Type B pancreatic cell (in vitro differentiated cells): ENCODE measurements around the gene DAZAP1. TPM values are rescaled to one million over a fixed set of nuclear protein-coding genes. Genes with fewer than 3 reads are reported as not detected.

Experiments
- DNase-seq: peaks from one replicate; pipeline ENCODE4 v3.0.0; 2021; ENCODE audit warnings: mixed read lengths; ENCODE audit not compliant: unreplicated experiment; ENCODE audit errors: extremely low spot score
- H3K27ac Mint-ChIP-seq: 2 replicates; pipeline ENCODE4 v1.8.0; 2021; ENCODE audit warnings: mild to moderate bottlenecking, mixed read lengths
- H3K27me3 Mint-ChIP-seq: 2 replicates; pipeline ENCODE4 v1.8.0; 2021; ENCODE audit warnings: mixed read lengths
- H3K36me3 Mint-ChIP-seq: 2 replicates; pipeline ENCODE4 v1.8.0; 2021; ENCODE audit warnings: mixed read lengths
- H3K4me1 Mint-ChIP-seq: one replicate; pipeline ENCODE4 v1.8.0; 2021; ENCODE audit warnings: mixed read lengths; ENCODE audit not compliant: unreplicated experiment
- H3K4me3 Mint-ChIP-seq: 2 replicates; pipeline ENCODE4 v1.8.0; 2021; ENCODE audit warnings: mild to moderate bottlenecking, mixed read lengths
- H3K9me3 Mint-ChIP-seq: 2 replicates; pipeline ENCODE4 v1.8.0; 2021; ENCODE audit warnings: mixed read lengths
- total RNA-seq: library from RNA; stranded (reverse); gene quantifications from 2 replicates; pipeline ENCODE4 v1.2.1, GENCODE V29; 2021; ENCODE audit warnings: low replicate concordance
- TF ChIP-seq, protein P1 (sequence below): fragments of 200-600 bp; sonication (generic); conservative IDR thresholded peaks from 2 replicates; pipeline ENCODE4 v1.5.0; 2021; ENCODE audit warnings: antibody characterized with exemption, mild to moderate bottlenecking

Gene DAZAP1
- total RNA-seq, 1 donor from 2014 or later, result 124 TPM

DNA sequence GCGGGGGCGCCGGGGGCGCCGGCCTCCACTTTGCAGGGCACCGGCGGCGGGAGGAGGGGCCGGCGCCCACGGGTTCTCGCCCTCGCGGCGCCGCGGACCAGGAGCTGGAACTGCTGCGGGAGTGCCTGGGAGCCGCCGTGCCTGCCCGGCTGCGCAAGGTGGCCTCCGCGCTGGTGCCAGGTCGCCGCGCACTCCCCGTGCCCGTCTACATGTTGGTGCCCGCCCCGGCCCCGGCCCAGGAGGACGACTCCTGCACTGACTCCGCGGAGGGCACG is 59.8 kb downstream of the DAZAP1 start:
- Mint-ChIP-seq H3K4me3 (no peak overlapping the region), H3K9me3 (no peaks in the 10 kb centered on the region), H3K36me3 (no peaks in the 10 kb centered on the region), H3K4me1 (no peaks in the 10 kb centered on the region), H3K27me3 (peaks cover 28% of the 10 kb centered on the region), H3K27ac (no peak overlapping the region)
- TF ChIP-seq, protein P1, sequence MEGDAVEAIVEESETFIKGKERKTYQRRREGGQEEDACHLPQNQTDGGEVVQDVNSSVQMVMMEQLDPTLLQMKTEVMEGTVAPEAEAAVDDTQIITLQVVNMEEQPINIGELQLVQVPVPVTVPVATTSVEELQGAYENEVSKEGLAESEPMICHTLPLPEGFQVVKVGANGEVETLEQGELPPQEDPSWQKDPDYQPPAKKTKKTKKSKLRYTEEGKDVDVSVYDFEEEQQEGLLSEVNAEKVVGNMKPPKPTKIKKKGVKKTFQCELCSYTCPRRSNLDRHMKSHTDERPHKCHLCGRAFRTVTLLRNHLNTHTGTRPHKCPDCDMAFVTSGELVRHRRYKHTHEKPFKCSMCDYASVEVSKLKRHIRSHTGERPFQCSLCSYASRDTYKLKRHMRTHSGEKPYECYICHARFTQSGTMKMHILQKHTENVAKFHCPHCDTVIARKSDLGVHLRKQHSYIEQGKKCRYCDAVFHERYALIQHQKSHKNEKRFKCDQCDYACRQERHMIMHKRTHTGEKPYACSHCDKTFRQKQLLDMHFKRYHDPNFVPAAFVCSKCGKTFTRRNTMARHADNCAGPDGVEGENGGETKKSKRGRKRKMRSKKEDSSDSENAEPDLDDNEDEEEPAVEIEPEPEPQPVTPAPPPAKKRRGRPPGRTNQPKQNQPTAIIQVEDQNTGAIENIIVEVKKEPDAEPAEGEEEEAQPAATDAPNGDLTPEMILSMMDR, result no peak
- no peak for DNase-seq

DNA sequence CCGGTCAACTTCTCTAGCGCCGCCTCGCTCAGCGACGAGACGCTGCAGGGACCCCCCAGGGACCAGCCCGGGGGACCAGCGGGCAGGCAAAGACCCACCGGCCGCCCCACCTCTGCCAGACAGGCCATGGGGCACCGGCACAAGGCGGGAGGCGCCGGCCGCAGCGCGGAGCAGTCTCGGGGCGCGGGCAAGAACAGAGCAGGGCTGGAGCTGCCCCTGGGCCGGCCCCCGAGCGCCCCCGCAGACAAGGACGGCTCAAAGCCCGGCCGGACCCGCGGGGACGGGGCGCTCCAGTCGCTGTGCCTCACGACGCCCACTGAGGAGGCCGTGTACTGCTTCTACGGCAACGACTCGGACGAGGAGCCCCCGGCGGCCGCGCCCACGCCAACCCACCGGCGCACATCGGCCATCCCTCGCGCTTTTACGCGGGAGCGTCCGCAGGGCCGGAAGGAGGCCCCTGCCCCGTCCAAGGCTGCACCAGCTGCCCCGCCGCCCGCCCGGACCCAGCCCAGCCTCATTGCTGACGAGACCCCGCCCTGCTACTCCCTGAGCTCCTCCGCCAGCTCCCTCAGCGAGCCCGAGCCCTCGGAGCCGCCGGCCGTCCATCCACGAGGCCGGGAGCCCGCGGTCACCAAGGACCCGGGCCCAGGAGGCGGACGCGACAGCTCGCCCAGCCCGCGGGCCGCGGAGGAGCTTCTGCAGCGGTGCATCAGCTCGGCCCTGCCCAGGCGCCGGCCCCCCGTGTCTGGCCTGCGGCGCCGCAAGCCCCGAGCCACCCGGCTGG is 60.3 kb downstream of the DAZAP1 start:
- TF ChIP-seq, protein P1, result no peak
- Mint-ChIP-seq H3K4me1 (no peaks in the 10 kb centered on the region), H3K27me3 (peaks cover 30% of the 10 kb centered on the region), H3K36me3 (no peaks in the 10 kb centered on the region), H3K27ac (no peak overlapping the region), H3K9me3 (no peaks in the 10 kb centered on the region), H3K4me3 (no peak overlapping the region)
- DNase-seq, result no peak

DNA sequence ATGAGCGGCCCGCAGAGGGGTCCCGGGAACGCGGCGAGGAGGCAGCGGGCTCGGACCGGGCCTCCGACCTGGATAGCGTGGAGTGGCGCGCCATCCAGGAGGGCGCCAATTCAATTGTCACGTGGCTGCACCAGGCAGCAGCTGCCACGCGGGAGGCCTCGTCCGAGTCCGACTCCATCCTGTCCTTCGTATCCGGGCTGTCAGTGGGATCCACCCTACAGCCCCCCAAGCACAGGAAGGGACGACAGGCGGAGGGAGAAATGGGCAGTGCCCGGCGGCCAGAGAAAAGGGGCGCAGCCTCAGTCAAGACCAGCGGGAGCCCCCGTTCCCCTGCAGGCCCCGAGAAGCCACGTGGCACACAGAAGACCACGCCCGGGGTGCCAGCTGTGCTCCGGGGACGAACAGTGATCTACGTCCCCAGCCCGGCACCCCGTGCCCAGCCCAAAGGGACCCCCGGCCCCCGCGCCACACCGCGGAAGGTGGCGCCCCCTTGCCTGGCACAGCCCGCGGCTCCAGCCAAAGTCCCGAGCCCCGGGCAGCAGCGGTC is 61.0 kb downstream of the DAZAP1 start:
- Mint-ChIP-seq H3K27ac (no peak overlapping the region), H3K27me3 (peaks cover 37% of the 10 kb centered on the region), H3K9me3 (no peaks in the 10 kb centered on the region), H3K4me1 (no peaks in the 10 kb centered on the region), H3K4me3 (no peak overlapping the region), H3K36me3 (no peaks in the 10 kb centered on the region)
- no peak for DNase-seq
- TF ChIP-seq, protein P1, result no peak

DNA sequence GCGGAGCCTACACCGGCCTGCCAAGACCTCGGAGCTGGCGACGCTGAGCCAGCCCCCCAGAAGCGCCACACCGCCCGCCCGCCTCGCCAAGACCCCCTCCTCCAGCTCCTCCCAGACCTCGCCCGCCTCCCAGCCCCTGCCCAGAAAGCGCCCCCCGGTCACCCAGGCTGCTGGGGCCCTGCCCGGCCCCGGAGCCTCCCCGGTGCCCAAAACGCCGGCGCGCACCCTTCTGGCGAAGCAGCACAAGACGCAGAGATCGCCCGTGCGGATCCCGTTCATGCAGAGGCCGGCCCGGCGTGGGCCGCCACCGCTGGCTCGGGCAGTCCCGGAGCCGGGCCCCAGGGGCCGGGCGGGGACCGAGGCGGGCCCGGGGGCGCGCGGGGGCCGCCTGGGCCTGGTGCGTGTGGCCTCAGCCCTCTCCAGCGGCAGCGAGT is 61.5 kb downstream of the DAZAP1 start:
- no peaks in the 10 kb centered on the region for H3K36me3 Mint-ChIP-seq
- no peak for DNase-seq
- H3K27ac Mint-ChIP-seq, result no peak overlapping the region
- no peak overlapping the region for H3K4me3 Mint-ChIP-seq
- TF ChIP-seq, protein P1, result no peak
- no peaks in the 10 kb centered on the region for H3K4me1 Mint-ChIP-seq
- H3K9me3 Mint-ChIP-seq, result no peaks in the 10 kb centered on the region
- peaks cover 37% of the 10 kb centered on the region for H3K27me3 Mint-ChIP-seq

DNA sequence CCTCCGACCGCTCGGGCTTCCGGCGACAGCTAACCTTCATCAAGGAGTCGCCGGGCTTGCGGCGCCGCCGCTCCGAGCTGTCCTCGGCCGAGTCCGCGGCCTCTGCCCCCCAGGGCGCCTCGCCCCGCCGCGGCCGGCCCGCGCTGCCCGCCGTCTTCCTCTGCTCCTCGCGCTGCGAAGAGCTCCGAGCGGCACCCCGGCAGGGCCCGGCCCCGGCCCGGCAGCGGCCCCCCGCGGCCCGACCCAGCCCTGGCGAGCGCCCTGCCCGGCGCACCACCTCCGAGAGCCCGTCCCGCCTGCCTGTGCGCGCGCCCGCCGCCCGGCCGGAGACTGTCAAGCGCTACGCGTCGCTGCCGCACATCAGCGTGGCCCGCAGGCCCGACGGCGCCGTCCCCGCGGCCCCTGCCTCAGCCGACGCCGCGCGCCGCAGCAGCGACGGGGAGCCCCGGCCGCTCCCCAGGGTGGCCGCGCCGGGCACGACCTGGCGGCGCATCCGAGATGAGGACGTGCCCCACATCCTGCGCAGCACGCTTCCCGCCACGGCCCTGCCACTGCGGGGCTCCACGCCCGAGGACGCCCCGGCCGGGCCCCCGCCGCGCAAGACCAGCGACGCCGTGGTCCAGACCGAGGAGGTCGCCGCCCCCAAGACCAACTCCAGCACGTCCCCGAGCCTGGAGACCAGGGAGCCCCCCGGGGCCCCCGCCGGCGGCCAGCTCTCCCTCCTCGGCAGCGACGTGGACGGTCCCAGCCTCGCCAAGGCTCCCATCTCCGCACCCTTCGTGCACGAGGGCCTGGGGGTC is 62.1 kb downstream of the DAZAP1 start:
- H3K4me3 Mint-ChIP-seq, result no peak overlapping the region
- no peaks in the 10 kb centered on the region for H3K9me3 Mint-ChIP-seq
- no peak overlapping the region for H3K27ac Mint-ChIP-seq
- peaks cover 34% of the 10 kb centered on the region for H3K27me3 Mint-ChIP-seq
- H3K4me1 Mint-ChIP-seq, result no peaks in the 10 kb centered on the region
- TF ChIP-seq, protein P1, result no peak
- DNase-seq, result no peak
- H3K36me3 Mint-ChIP-seq, result no peaks in the 10 kb centered on the region
